GM12891 (cell line): ENCODE data around the gene RBM4B.

Source experiments
- PAX5 ChIP-seq: IDR thresholded peaks from 2 replicates; pipeline ENCODE4 v1.6.1; 2011; ENCODE audit warnings: low read length, moderate library complexity, mild to moderate bottlenecking; ENCODE audit not compliant: insufficient read depth, severe bottlenecking
- POLR2A ChIP-seq: IDR thresholded peaks from 2 replicates; pipeline ENCODE4 v1.6.1; 2011; ENCODE audit warnings: low read depth, low read length, control low read depth
- POLR2AphosphoS5 ChIP-seq: IDR thresholded peaks from 2 replicates; pipeline ENCODE4 v1.6.1; 2011; ENCODE audit warnings: low read depth, low read length, control low read depth
- POU2F2 ChIP-seq: IDR thresholded peaks from 2 replicates; pipeline ENCODE4 v1.6.1; 2011; ENCODE audit warnings: low read depth, mild to moderate bottlenecking, control low read depth, low read length, moderate library complexity
- SPI1 ChIP-seq: IDR thresholded peaks from 2 replicates; pipeline ENCODE4 v1.6.1; 2011; ENCODE audit warnings: low read depth, low read length, control low read depth
- TAF1 ChIP-seq: IDR thresholded peaks from 2 replicates; pipeline ENCODE4 v1.6.1; 2011; ENCODE audit warnings: low read depth, low read length, control low read depth

- TF ChIP-seq POLR2A = no peak
- no peak for TF ChIP-seq SPI1
- TF ChIP-seq PAX5 = no peak
- TF ChIP-seq TAF1 = no peak
- TF ChIP-seq POLR2AphosphoS5 = no peak
- TF ChIP-seq POU2F2 = no peak
Measured at GRCh38 chr11:66684635-66685034, 6.9 kb upstream of the RBM4B start.
